Activated CD4-positive, alpha-beta T cell treated with anti-CD3 and anti-CD28 coated beads, Interleukin-2, amount 50 U/mL, for 48 hours (primary cell): ENCODE results near the gene IFNA8.
"Not testable (repeated sequence)": the region's sequence is repeated elsewhere in the genome, so short reads cannot be mapped to it uniquely, and the experiment has no call there.

Experiments
- DNase-seq, 2 experiments: peaks; one replicate each; pipeline ENCODE4 v3.0.0-alpha.2; 2020

IFNA8 gene

GRCh38 chr9:21429191-21429590 is 20.3 kb downstream of the IFNA8 start:
- DNase-seq: no peak

GRCh38 chr9:21432672-21433425 is 23.9 kb downstream of the IFNA8 start:
- no peak for DNase-seq

- DNase-seq: peak; percentile 15 to 49
Measured at GRCh38 chr9:21434202-21435014, 25.5 kb downstream of the IFNA8 start.

GRCh38 chr9:21435015-21435383 is 26.1 kb downstream of the IFNA8 start:
- not testable (repeated sequence) for DNase-seq

GRCh38 chr9:21440139-21440538 is 31.2 kb downstream of the IFNA8 start, which contains the start of gene IFNA1:
Gene IFNA1, plus strand, starts transcription at chr9:21440439. Its CDS starts 69 bp downstream, at chr9:21440508.
- DNase-seq: no peak

GRCh38 chr9:21443849-21444625 is 35.1 kb downstream of the IFNA8 start:
- no peak for DNase-seq

- DNase-seq: not testable (repeated sequence)
Measured at GRCh38 chr9:21449312-21449711, 40.4 kb downstream of the IFNA8 start.

GRCh38 chr9:21450733-21451394 is 41.9 kb downstream of the IFNA8 start:
- DNase-seq: no peak

- no peak for DNase-seq
Measured at GRCh38 chr9:21452681-21453080, 43.8 kb downstream of the IFNA8 start.

- DNase-seq: no peak
Measured at GRCh38 chr9:21454149-21454548, 45.2 kb downstream of the IFNA8 start.

GRCh38 chr9:21455320-21455719 is 46.4 kb downstream of the IFNA8 start:
- peak in 1 of 2 experiments; percentile 13 for DNase-seq
